Stimulated activated CD8-positive, alpha-beta memory T cell treated with anti-CD3 and anti-CD28 coated beads, Interleukin-12 subunit alpha, Interleukin-12 subunit beta, amount 100 ng/mL, for 24 hours (primary cell): ENCODE data around the gene CALML6.
"Not testable (repeated sequence)": the region's sequence is repeated elsewhere in the genome, so short reads cannot be mapped to it uniquely, and the experiment has no call there.

Experiments used
- DNase-seq: peaks from one replicate; pipeline ENCODE4 v3.0.0-alpha.2; 2020; ENCODE audit errors: extremely low read depth

The CALML6 gene, protein sequence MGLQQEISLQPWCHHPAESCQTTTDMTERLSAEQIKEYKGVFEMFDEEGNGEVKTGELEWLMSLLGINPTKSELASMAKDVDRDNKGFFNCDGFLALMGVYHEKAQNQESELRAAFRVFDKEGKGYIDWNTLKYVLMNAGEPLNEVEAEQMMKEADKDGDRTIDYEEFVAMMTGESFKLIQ

DNA sequence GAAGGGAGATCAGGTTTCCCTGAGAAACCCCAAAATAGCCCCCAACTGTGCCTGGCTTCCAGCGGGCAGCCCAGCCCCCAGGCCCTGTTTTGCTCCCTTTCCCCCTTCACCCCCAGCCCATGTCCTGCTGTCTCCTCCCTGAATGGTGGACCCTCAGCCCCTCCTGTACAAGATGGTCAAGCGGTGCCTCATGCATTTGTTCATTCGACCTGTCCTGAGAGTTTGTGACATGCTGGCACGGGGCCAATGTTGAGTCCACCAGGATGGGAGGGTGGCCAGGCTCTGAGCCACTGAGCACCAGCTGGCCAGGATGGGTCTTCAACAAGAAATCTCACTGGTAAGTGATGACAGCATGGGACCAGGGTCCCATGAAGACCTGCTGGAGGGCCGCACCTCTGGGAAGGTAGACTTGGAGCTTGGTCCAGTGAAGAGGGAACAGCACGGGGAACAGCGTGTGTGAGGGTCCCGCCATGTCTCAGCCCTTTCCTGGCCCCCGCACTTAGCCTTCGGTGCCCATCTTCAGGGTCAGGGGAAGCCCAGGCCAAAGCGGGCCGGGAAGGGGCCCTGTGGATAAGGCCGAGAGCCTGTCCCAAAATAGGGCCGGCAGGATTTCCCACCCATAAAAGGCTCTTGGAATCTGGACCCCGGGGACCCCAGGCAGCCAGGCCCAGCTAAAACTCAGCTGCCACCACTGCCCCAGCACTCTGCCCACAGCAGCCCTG lies at the start of gene CALML6:
CALML6 (plus strand) TSS at position 290 of the 722 bp plus-strand sequence; CDS start at position 311, 21 bp downstream.
- DNase-seq, result no peak

DNA sequence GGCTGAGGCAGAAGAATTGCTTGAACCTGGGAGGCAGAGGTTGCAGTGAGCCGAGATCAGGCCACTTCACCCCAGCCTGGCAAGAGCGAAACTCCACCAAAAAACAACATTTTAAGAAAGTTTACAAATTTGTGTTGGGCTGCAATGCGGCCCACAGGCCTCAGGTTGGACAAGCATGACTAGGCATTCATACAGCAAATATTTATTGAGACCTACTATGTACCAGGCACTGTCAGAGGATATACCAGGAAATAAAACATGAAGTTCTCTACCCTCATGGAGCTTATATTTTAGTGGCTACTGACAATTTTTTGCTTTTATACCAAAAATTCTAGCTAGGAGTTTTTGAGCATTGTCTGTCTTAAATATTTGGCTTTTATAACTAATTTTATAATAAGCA lies 47.9 kb upstream of the CALML6 start:
- no peak for DNase-seq

DNA sequence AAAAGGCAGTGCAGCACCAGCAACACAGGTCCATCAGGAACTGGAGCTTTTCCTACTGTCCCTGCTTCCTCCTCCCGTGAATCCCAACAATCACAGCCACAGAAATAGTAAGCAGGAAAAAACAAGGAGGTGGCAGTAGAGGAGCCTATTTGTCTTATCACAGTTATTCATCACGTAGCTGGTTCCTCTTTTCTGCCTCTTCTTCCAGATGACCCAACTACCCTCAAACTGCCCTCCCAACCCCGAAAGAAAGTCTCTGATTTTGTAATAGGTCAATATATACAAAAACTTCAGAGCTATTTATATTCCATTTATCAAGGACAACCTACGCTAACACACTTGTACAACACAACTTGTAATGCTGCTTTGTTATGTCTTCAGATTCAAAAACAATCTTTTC lies 45.6 kb upstream of the CALML6 start:
- no peak for DNase-seq

DNA sequence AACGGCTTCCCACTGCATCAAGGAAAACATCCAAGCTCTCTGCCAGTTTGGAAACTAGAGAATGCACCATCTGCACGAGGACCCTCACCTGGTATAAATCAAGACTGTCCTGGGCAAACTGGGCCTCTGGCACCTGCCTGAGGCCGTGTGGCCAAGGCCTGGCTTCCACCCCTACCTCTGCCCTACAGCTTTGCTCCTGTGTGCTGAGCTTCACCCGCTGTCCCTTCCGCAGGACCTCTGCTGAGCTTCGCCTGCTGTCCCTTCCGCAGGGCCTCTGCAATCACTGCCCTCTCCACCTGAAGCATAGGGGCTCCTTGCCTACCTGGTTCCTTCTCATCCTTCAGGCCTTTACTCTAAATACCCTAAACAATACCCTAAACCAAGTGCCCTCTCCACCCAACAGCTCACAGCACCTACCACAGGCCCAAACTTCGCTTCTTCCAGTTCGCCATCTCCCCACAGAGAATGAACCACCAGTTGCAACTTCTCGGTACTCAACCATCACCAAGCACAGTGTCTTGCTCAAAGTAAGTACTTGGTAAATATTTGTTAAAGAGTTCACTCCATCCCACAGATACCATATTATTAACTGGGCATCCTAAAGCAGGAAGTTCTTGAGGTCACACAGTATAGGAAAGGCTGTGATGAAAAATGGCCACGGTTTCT lies 42.6 kb upstream of the CALML6 start:
- DNase-seq, result no peak

DNA sequence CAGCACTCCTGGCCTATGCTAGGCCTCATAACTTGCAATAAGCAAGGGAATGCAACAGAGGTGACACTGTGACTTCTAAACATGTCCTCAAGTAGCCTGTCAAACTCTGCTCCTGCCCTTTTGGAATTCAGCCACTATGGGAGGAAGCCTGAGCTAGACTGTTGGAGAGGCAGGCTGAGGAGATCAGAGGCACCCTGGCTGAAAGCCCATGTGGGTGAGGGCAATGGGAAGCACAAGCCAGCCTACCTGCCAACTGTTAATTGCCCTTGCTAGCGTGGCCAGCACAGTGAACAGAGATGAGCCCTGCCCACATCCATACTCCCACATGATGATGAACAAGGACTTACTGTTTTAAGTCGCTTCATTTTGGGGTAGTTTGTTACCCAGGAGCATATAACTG lies 41.9 kb upstream of the CALML6 start:
- DNase-seq, result no peak

DNA sequence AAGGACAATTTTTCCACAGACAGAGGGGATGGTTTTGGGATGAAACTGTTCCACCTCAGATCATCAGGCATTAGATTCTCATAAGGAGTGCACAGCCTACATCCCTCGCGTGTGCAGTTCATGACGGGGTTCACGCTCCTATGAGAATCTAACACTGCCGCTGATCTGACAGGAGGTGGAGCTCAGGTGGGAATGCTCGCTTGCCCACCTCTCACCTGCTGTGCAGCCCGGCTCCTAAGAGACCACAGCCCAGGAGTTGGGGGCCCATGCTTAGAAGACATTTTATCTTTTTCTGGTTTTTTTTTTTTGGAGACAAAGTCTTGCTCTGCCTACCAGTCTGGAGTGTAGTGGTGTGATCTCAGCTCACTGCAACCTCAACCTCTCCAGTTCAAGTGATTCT lies 40.2 kb upstream of the CALML6 start:
- no peak for DNase-seq

DNA sequence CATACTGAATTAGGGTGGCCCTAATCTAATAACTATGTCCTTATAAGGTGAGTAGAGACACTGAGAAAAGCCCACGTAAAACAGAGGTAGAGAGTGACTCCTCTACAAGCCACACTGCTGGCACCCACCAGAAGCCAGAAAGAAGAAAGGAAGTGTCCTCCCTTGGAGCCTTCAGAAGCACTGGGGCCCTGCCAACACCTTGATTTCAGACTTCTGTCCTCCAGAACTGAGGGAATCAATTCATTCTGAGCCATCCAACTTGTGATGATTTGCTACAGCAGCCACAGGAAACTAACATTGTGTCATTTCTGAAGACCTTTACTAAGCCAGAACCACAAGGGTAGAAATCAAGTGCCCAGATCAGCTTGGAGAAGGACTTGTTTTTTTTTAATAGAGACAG lies 39.1 kb upstream of the CALML6 start:
- no peak for DNase-seq

DNA sequence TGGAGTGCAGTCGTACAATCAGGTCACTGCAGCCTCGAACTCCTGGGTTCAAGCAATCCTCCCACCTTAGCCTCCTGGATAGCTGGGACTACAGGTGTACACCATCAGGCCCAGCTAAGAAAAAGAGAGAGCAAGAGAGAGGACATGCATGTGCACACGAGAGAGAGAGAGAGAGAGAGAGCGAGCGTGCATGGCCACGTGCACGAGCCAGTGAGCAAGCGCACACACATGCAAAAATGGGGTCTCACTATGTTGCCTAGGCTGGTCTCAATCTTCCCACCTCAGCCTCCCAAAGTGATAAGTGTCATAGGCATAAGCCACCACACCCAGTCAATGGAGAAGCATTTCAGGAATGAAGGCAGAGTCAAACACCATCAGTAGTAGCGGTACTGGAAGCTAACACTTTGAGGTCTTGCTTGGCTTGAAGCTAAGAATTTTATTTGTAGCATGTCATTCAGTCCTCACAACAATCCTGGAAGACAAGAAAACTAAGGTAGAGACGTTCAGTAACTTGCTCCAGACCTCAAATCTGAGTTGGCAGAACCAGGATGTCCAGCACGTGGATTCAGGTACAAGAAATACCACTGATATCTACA lies 38.6 kb upstream of the CALML6 start:
- DNase-seq, result no peak

DNA sequence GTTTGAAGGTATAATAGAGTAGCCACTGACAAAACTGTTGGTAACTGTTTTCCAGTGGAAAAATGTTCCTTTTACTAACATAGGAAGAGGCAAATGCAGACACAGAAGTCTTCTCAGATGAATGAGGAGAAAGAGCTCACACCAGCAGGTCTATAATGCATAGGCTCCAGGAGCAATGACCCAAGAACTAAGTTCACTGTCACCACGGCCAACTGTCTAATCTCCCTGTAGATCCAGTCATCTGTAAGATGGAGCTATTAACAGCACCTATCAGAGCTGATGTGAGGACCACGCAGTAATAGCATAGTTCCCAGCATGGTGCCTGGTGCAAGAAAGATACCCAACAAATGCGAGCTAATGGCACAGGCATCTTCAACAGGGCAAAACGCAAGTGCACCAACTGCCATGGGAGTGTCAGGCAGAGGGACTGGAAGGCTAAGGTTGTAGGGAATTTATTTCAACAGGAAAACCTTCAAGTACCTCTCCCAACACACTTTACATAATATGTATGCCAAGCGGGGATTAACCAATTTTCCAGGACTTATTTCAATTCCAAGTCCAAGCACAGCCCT lies 37.1 kb upstream of the CALML6 start:
- DNase-seq, result no peak

DNA sequence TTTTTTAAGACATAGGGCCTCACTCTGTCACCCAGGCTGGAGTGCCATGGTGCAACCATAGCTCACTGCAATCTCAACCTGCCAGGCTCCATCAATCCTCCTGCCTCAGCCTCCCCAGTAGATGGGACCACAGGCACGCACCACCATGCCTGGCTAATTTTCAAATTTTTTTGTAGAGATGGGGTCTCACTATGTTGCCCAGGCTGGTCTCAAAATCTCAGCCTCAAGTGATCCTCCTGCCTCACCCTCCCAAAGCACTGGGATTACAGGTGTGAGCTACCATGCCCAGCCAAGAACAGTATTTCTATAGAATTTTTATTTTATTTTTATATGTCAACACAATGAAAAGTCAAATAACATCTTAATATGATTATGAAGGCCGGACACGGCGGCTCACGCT lies 35.1 kb upstream of the CALML6 start:
- no peak for DNase-seq

DNA sequence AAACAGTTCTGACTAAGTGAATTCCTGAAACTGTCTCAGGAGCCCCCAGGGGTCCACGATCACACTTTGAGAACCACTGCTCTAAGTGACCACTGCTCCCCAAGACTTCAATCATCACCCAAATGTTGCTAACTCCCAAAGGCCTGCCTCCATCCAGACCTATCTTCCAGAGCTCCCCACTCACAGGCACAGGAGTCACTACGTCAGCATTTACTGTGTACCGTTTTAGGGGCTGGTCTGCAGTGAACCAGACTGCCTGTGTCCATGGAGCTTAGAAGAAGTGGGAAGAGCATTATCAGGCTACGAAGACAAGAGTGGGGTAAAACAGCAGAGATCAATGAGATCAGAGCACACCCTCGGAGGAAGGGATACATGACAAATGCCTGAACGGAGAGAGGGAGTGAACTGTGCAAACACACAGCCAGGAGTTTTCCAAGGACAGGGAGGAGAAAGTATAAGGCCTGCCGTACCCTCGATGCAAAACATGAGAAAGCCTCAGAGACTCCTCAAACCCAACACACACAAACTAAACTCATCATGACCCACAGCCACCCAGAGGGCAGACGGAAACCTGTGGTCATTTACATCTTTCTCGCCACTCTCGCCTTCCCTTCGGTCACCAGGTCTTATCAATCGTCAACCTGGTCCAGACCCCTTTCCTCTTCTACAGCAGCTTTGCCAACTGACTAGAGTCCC lies 34.3 kb upstream of the CALML6 start:
- DNase-seq, result no peak

DNA sequence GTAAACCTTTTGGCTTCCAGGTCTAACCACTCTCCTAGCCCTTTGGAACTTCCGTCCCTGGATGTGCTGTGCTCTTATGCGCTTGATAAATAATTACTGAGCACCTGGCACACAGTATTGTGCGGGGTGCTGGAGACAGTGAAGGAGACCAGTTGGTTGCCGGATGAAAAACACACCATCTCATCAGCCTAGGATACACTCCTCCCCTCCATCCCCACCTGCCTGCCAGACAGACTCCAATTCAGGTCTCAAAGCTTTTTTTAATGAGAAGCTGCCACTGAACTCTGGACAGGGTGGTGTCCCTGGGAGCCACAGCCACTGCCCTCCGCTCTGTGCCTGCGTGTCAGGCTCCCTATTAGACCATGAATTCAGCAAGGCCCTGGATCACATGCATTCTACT lies 33.3 kb upstream of the CALML6 start:
- no peak for DNase-seq

DNA sequence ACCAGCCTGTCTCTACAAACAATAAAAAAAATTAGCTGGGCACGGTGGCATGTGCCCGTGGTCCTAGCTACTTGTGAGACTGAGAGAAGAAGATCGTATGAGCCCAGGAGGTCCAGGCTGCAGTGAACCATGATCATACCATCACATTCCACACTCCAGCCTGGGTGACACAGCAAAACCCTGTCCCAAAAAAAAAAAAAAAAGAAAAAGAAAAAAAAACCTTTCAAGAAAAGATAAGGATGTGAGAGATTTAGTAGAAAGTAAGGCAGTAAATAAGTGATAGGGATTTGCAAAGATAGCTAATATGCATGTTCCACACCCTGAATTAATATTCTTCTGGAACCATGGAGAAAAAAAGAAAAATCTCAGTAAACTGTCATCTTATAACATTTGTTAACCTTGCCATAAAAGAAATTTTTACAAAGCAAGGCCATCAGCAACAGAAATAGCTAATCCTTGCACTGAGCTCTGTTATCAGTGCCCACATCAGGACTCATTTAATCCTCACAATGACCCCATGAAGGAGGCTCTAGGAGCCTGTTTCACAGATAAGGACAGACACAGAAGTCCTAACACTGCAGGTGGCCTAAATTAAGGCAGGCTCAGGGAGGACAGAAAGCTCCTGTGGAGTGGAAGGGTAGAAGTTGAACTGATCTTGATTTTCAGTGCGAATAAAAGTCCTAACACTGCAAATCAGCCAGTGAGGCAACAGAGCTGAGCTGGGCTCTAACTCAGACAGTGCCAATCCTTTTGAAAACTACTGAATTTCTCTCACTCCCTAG lies 31.8 kb upstream of the CALML6 start:
- no peak for DNase-seq

DNA sequence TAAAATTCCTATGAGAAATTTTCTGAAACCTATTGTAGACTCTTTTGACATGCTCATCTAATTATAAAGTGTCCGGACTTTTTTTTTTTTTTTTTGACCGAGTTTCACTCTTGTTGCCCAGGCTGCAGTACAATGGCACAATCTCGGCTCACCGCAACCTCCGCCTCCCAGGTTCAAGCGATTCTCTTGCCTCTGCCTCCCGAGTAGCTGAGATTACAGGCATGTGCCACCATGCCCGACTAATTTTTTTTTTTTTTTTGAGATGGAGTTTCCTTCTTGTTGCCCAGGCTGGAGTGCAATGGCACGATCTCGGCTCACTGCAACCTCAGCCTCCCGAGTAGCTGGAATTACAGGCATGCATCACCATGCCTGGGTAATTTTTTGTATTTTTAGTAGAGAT lies 31.2 kb upstream of the CALML6 start:
- DNase-seq, result not testable (repeated sequence)

DNA sequence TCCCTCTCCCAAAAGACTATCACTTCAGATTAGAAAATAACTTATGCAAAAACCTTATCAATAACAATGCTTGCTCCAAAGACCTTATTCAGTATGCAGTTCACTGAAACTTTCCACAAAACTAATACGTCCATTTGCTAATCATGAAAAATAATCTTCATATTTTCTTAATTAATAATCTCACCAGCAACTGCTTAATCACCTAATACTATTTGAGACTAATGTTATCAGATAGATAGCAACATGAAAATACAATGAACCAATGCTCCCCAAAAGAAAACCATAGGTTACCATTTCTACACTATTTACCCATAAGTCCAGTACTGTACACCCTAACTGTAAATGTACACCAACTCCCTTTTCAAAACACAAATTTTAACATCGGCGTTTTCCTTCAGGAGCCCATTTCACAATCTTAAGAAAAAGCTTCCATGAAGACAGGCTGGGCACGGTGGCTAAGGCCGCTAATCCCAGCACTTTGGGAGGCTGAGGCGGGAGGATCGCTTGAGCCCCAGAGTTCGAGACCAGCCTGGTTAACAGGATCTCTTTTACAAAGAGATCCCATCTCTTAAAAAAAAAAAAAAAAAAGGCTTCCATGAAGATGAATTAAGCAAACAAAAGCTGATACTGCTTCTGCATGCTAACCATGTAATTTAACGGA lies 25.8 kb upstream of the CALML6 start:
- no peak for DNase-seq

DNA sequence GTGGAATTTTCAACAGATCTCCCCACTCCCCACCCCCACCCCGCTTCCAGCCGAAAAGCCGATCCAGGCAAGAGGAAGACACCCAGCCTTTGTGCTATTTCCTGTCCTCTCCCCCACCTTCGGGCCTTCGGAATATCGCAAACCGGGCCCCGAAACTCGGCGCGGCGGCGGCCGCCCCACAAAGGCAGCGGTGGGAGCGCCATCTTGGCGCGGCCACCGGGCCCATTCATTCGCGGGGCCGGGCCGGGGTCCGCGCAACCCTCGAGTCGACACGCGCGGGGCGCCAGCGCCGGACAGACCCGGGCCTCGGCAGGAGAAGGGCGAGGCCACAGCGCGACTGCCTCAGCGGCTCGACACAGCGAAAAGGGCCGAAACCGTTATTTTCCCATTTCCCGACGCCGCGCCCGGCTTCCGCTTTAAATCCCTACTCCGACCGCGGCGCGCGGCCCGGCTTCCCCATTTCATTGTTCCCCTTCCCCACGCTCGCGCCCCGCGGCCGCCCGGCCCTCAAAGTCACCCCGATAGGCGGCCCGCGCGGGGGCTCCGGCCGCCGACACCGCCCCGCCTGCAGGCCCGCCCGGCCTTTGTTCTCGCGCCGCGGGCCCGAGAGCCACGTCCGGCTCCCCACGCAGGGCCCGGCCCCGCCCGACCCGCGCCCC lies 25.1 kb upstream of the CALML6 start:
- no peak for DNase-seq

DNA sequence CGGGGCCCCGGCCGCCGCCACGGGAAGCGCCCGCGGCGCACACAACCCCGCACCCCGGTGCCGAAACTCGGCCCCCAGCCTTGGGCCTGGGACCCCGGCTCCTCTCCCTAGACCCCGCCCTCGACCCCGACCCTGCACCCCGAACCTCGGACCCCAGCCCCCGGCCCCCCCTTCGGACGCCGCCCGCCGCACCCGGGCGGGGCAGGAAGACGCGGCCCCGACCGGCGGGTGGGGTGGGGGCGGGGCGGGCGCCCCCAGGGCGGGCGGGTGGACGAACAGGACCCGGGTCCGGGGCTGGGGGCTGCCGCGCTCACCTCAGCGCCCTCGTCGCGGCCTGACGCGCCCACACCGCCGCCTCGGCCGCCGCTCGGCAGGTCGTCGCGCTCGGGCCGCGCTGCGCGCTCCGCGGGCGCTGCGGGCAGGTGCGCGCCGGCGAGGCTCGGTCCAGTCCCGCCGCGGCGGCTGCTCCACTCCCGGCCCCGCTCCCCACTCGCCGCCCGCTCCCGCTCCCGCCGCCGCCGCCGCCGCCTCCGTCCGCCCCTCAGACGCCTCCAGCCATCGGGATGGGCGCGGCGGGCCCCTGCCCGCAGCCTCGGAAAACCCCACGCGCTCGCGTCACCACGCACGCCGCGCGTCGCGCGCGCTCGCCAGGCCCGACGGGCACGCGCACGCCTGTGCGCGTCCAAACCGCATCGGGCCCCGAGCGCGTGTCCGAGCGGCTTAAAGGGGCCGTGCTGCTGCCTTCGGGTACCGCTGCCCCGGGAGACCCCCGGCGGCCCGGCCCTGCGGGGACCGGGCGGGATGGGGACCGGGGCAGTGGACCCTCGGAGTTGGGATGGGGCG lies 24.3 kb upstream of the CALML6 start, which contains the start of gene GNB1:
GNB1 (minus strand) TSS at position 582 of the 843 bp plus-strand sequence. CDS start 65,634 bp downstream, outside the sequence.
- peak; percentile 55 for DNase-seq

DNA sequence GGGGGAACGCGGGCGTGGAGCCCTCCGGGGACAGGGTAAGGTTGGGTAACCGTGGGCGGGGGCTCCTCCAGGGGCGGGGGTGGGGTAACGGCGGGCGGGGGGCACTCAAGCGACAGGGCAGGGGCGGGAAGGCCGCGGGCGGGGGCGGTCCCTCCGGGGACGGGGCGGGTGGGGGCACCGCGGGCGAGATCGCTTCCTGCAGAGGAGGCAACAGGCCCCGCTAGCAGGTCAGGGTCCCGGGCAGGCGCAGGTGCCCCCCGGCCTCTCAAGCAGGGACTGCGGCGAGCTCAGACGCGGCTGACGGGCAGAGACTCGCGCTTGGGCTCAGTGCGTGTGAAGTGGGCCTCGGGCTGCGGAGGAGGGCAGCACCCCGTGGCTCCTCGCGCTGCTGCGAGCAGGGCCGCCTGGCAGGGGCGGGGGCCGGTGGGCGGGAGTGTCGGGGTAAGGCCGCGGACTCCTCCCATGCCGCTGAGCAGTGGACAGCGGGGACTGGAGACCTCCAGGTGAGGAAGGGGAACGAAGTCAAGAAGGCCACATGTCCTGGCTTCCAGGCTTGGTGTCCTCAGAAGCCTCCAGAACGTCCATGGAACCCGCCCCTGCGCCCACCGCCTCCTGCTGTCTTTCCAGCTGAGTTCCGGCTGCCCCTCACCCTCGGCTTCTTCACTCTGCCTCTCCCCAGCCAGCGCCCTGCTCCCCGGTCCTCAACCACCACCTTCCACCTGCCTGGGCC lies 23.5 kb upstream of the CALML6 start:
- peak; percentile 57 for DNase-seq
